SKM-1 (cell line): ENCODE results near the gene F2.
"Not testable (repeated sequence)": the region's sequence is repeated elsewhere in the genome, so short reads cannot be mapped to it uniquely, and the experiment has no call there.

ENCODE experiments used
- DNase-seq: peaks from one replicate; lab custom pipeline; 2025; ENCODE audit not compliant: unreplicated experiment; lab: John Stamatoyannopoulos, UW

Gene F2

DNA sequence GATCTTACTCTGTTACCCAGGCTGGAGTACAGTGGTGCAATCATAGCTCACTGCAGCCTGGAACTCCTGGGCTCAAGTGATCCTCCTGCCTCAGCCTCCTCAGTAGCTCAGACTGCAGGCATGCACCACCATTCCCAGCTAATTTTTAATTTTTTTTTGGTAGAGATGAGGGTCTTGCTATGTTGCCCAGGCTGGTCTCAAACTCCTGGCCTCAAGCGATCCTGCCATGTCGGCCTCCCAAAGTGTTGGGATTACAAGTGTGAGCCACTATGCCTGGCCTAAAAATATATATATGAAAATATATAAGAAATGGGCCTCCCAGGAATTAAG lies 1.2 kb upstream of the F2 start:
- not testable (repeated sequence) for DNase-seq

- DNase-seq = no peak
These were observed 626 bp upstream of the F2 start for GRCh38 chr11:46718155-46719019.

DNA sequence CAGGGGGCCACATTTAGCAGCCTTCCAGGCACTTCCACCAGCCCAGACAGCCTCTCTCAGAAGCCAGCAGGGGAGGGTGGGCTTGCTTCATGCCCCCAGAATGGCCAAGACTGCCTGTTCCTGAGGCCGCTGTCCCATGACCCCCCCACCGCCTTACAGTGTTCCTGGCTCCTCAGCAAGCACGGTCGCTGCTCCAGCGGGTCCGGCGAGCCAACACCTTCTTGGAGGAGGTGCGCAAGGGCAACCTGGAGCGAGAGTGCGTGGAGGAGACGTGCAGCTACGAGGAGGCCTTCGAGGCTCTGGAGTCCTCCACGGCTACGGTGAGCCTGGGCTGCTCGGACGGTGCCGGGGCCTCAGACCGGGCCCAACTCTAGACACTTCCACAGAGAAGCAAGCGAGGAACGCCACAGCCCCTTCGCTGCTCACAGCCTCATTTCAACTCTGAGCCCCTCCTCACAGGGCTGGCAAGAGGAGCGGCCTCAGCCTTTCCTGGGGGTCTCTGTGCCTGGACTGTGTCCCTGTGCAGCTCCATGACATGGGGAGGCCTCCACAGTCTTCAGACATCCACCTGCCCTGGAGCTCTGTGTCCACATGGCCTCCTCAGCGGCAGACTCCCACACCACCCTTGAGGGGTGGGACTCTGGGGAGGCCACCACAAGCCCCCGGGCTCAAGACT lies 668 bp downstream of the F2 start:
- DNase-seq = no peak

DNA sequence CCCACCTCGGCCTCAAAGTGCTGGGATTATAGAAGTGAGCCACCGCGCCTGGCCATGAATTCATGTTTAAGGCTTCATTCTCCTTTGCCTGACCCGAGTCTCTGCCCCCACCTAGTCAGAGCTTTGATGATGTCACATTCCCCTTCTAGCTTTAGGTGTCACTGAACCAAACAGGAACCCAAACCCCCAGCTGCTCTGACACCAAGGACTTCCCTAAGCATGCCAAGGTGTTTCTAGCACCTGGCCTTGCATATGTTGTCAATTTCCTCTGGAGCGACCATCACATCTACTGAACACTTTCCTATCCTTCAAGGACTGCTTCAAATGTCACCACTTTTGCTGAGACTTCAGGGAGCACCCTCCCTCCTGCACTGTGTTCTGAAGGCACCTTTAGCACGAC lies 2.3 kb downstream of the F2 start:
- no peak for DNase-seq

GRCh38 chr11:46722566-46723358 lies 3.7 kb downstream of the F2 start:
- no peak for DNase-seq

DNA sequence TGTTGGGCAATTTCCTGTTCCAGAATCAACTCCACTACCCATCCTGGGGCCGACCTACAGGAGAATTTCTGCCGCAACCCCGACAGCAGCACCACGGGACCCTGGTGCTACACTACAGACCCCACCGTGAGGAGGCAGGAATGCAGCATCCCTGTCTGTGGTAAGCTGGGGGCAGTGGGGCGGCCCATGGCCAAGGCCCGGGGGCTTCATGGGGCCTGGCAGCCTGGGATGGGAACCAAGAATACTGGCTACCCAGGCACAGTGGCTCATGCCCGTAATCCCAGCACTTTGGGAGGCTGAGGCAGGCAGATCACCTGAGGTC lies 4.3 kb downstream of the F2 start:
- no peak for DNase-seq

DNA sequence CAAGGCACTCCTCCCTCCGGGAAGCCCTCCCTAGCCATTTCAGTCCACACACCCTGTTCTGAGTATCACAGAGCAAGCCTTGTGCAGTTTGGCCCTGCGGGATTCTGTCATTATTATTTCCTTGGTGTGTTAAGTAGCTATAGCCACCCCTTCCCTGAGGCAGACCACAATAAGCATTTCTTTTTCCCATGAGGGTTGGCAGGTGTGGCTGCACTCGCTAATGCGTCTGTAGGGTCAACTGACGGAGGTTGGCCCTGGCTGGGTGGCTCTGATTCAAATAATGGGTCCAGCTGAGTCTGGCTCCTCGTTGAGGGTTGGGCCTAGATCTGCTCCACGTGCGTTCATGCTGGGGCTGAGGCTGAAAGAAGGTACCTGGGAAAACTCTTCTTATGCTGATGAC lies 5.1 kb downstream of the F2 start:
- no peak for DNase-seq

- DNase-seq = no peak
These were observed 6.6 kb downstream of the F2 start for GRCh38 chr11:46725338-46726205.

DNA sequence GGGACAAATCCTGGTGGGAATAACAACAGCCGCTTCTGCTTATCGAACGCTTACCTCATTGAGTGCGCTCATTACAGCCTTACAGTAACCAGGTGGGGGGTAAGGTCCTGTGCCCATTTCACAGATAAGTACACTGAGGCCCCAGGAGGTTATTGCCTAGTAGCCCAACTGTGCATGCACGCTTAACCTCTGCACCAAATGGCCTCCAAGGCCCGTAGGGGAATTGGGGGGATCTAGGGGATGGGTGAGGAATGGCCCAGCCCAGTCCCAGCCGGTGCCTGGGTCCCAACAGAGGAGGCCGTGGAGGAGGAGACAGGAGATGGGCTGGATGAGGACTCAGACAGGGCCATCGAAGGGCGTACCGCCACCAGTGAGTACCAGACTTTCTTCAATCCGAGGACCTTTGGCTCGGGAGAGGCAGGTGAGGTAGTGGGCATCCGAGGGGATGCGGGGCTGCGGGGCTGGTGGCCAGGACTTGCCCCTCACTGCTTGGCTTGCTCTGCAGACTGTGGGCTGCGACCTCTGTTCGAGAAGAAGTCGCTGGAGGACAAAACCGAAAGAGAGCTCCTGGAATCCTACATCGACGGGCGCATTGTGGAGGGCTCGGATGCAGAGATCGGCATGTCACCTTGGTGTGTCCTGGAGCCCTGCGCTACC lies 7.3 kb downstream of the F2 start:
- no peak for DNase-seq

DNA sequence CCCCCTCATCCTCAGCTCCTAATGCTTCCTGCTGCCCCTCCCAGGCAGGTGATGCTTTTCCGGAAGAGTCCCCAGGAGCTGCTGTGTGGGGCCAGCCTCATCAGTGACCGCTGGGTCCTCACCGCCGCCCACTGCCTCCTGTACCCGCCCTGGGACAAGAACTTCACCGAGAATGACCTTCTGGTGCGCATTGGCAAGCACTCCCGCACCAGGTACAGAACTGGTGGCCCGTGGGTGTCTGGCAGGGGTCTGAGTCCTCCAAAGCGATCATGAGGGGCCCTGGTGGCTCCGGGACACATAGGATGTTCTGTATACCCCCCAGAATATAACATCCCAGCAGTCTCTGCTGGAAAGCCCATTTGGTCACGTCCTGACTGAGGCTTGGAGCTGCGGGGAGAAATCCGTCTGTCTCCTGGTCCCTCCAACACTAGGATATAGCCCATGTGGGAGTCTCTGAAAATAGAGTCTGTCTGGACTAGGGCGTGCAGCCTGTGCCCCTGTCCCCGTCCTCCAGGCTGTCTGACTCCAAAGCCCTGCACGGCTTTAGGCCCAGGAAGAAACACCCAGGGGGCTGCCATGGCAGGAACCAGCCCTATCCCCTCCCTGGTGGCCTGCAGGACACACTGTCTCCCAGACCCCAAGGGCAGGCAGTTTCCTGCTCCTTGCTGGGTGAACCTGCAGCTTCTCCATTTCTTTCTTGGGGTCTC lies 9.1 kb downstream of the F2 start:
- DNase-seq = no peak

DNA sequence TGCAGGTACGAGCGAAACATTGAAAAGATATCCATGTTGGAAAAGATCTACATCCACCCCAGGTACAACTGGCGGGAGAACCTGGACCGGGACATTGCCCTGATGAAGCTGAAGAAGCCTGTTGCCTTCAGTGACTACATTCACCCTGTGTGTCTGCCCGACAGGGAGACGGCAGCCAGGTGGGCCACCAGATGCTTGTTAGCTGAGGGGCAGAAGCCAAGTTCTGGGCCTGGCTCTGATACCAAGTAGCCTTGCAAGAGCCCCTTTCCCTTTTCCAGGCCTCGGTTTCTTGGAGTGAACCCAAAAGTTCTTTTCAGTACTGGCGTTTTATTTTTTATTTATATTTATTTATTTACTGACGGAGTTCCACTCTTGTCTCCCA lies 9.6 kb downstream of the F2 start:
- DNase-seq = no peak

DNA sequence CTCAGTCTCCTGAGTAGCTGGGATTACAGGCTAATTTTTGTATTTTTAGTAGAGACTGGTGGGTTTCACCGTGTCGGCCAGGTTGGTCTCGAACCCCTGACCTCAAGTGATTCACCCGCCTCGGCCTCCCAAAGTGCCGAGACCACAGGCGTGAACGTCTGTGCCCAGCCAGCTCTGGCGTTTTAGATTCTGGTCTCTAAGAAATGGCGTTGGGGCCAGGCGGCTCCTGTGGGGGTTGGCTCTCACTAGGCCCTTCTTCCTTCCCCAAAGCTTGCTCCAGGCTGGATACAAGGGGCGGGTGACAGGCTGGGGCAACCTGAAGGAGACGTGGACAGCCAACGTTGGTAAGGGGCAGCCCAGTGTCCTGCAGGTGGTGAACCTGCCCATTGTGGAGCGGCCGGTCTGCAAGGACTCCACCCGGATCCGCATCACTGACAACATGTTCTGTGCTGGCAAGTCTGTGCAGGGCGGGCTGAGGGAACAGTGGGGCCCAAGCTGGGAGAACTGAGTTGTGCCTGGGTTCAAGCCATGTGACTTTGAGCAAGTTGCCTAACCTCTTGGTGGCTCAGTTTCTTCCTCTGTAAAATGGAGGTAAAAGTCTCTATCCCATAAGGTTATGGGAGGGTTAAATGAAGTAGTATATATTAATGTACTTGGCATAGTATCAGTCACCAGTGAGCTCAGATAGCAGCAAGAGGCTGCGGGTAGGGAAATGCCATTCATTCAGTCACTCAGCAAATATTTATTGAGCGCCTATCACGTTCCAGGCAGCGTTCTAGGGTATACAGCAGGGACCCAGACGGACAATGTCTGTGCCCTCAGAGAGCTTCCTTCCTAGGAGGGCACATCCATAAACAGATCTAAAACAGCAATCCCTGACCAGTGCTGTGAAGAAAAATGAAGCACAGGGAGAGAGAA lies 10.4 kb downstream of the F2 start:
- DNase-seq = no peak

DNA sequence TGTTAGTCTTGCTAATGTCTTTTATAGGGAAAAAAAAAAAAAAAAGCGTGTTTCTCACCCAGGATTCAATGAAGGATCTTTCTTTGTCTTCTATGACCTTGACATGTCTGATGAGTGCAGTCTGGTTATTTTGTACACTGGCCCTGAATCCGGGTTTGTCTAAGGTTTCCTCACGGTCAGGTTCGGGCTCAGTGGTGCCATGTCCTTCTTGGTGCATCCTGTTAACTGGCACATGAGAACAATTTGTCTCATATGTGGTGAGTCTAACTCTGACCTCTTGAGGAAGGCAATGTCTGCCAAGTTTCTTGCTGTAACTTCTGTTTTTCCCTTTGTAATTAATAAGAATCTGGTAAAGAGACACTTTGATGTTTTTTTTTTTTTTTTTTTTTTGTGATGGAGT lies 12.5 kb downstream of the F2 start:
- DNase-seq = no peak

DNA sequence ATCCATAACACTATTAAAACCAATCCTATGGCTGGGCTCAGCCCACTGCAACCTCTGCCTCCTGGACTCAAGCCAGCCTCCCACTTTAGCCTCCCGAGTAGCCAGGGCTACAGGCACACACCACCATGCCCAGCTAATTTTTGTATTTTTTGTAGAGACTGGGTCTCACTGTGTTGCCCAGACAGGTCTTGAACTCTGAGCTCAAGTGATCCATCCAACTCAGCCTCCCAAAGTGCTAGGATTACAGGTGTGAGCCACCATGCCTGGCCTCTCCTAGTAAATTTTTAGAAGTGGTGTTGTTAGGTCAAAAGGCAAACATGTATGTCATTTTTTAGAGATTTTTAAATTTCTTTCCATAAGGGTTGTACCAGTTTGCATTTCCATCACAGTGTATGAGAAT lies 14.2 kb downstream of the F2 start:
- no peak for DNase-seq

GRCh38 chr11:46736146-46736545 lies 17.1 kb downstream of the F2 start:
- DNase-seq = no peak

GRCh38 chr11:46736615-46737014 lies 17.6 kb downstream of the F2 start:
- DNase-seq = no peak

- no peak for DNase-seq
These were observed 18.7 kb downstream of the F2 start for GRCh38 chr11:46737699-46738098.

- DNase-seq = no peak
These were observed 19.9 kb downstream of the F2 start for GRCh38 chr11:46738887-46739286.
